GM19397 (cell line): Measurements from ENCODE around the gene CCDC93.
"Not testable (repeated sequence)": the region's sequence is repeated elsewhere in the genome, so short reads cannot be mapped to it uniquely, and the experiment has no call there.

Source experiments
- ATAC-seq: cut with Tn5 transposase; IDR thresholded peaks from one replicate; pipeline ENCODE4 v1.9.1; 2021; ENCODE audit warnings: mild to moderate bottlenecking, moderate library complexity; ENCODE audit not compliant: unreplicated experiment

The CCDC93 gene

GRCh38 chr2:118046634-118047210 is 32.9 kb upstream of the CCDC93 start:
- no peak for ATAC-seq

- ATAC-seq = no peak
These were observed 31.4 kb upstream of the CCDC93 start for GRCh38 chr2:118045286-118045685.

- no peak for ATAC-seq
These were observed 31.0 kb upstream of the CCDC93 start for GRCh38 chr2:118044854-118045253.

GRCh38 chr2:118044103-118044716 is 30.3 kb upstream of the CCDC93 start:
- no peak for ATAC-seq

- no peak for ATAC-seq
These were observed 27.0 kb upstream of the CCDC93 start for GRCh38 chr2:118040891-118041290.

- peak; percentile 95 for ATAC-seq
These were observed 18.5 kb upstream of the CCDC93 start for GRCh38 chr2:118032169-118033013.

- no peak for ATAC-seq
These were observed 17.7 kb upstream of the CCDC93 start for GRCh38 chr2:118031566-118031965.

GRCh38 chr2:118029025-118029424 is 15.2 kb upstream of the CCDC93 start:
- no peak for ATAC-seq

- ATAC-seq = no peak
These were observed 7.5 kb upstream of the CCDC93 start for GRCh38 chr2:118021356-118021755.

- no peak for ATAC-seq
These were observed 6.0 kb upstream of the CCDC93 start for GRCh38 chr2:118019821-118020220.

GRCh38 chr2:118016911-118017310 is 3.0 kb upstream of the CCDC93 start:
- ATAC-seq = no peak

- ATAC-seq = not testable (repeated sequence)
These were observed 1.9 kb upstream of the CCDC93 start for GRCh38 chr2:118015761-118016160.

- ATAC-seq = no peak
These were observed 588 bp upstream of the CCDC93 start for GRCh38 chr2:118014492-118014824.

GRCh38 chr2:118013221-118013723 is 598 bp downstream of the CCDC93 start:
- peak; percentile 40 for ATAC-seq

- no peak for ATAC-seq
These were observed 1.1 kb downstream of the CCDC93 start for GRCh38 chr2:118012778-118013177.

- ATAC-seq = no peak
These were observed 3.4 kb downstream of the CCDC93 start for GRCh38 chr2:118010473-118010872.

GRCh38 chr2:118006861-118007260 is 7.0 kb downstream of the CCDC93 start:
- no peak for ATAC-seq

GRCh38 chr2:118006326-118006725 is 7.5 kb downstream of the CCDC93 start:
- no peak for ATAC-seq

GRCh38 chr2:118003396-118003824 is 10.5 kb downstream of the CCDC93 start:
- ATAC-seq = peak; percentile 97

- ATAC-seq = no peak
These were observed 13.8 kb downstream of the CCDC93 start for GRCh38 chr2:118000041-118000440.

GRCh38 chr2:117997872-117998454 is 15.9 kb downstream of the CCDC93 start:
- ATAC-seq = no peak

GRCh38 chr2:117996525-117996924 is 17.3 kb downstream of the CCDC93 start:
- no peak for ATAC-seq
